B cell (primary cell): ENCODE results near the gene THSD7B.

Experiments
- CTCF ChIP-seq: fragments of 200-600 bp; IDR thresholded peaks from one replicate; pipeline ENCODE4 v1.8.0; 2022; ENCODE audit warnings: antibody characterized with exemption, mild to moderate bottlenecking
- EZH2 ChIP-seq: IDR thresholded peaks from 2 replicates; pipeline ENCODE4 v1.6.1; 2012; ENCODE audit warnings: borderline replicate concordance, low read depth, mild to moderate bottlenecking, moderate library complexity, low read length; ENCODE audit not compliant: insufficient read depth, poor library complexity, severe bottlenecking

GRCh38 chr2:136738044-136738443 is 27.3 kb upstream of the THSD7B start:
- no peak for TF ChIP-seq CTCF
- no peak for TF ChIP-seq EZH2
